Umbilical cord (tissue), 1 donor: ENCODE results near the gene DHRS4. TPM values are rescaled to one million over a fixed set of nuclear protein-coding genes. Genes with fewer than 3 reads are reported as not detected.

ENCODE experiments used
- total RNA-seq: library from RNA; depleted of rRNA; stranded (reverse); fragments of >200 nt; gene quantifications from one replicate; pipeline ENCODE4 v1.2.3, GENCODE V29; 2014; ENCODE audit warnings: low replicate concordance; ENCODE audit not compliant: insufficient read depth

Gene DHRS4
- total RNA-seq, 1 donor from 2014 or later = 15.9 TPM

Other genes starting within 250 kb of the DHRS4 start
- gene DHRS4L2, start 35.2 kb downstream of the DHRS4 start, total RNA-seq = 13.2 TPM
- 1.2 TPM for gene CARMIL3, start 98.2 kb downstream of the DHRS4 start, total RNA-seq
- 2.4 TPM for gene CPNE6, start 117.8 kb downstream of the DHRS4 start, total RNA-seq
- 13.2 TPM for gene PCK2, start 140.5 kb downstream of the DHRS4 start, total RNA-seq
- 37.3 TPM for gene DCAF11, start 161.0 kb downstream of the DHRS4 start, total RNA-seq
- 0.24 TPM for gene NRL, start 161.2 kb downstream of the DHRS4 start, total RNA-seq
- 3.6 TPM for gene FITM1, start 176.9 kb downstream of the DHRS4 start, total RNA-seq
- 35.4 TPM for gene PSME1, start 182.4 kb downstream of the DHRS4 start, total RNA-seq
- 25.3 TPM for gene EMC9, start 187.8 kb downstream of the DHRS4 start, total RNA-seq
- gene PSME2, start 192.8 kb downstream of the DHRS4 start, total RNA-seq = 17.1 TPM
- gene RNF31, start 193.7 kb downstream of the DHRS4 start, total RNA-seq = 22.6 TPM
- gene IRF9, start 207.5 kb downstream of the DHRS4 start, total RNA-seq = 133 TPM
- 10.1 TPM for gene REC8, start 218.3 kb downstream of the DHRS4 start, total RNA-seq
- 7.7 TPM for gene IPO4, start 235.0 kb downstream of the DHRS4 start, total RNA-seq
- 49.6 TPM for gene TM9SF1, start 241.7 kb downstream of the DHRS4 start, total RNA-seq